ENCODE data around the gene LRRC25. TPM values are rescaled to one million over a fixed set of nuclear protein-coding genes. Genes with fewer than 3 reads are reported as not detected.
A peak's percentile ranks its signal among the peaks of the same experiment; 100 is the strongest.
"Not testable (repeated sequence)": the region's sequence is repeated elsewhere in the genome, so short reads cannot be mapped to it uniquely, and the experiment has no call there.

Gene LRRC25
- total RNA-seq, 2 donors from 2014 or later: not detected

- Mint-ChIP-seq H3K9me3 (no peaks in the 10 kb centered on the region), H3K36me3 (ENCODE audit: low read depth) (no peaks in the 10 kb centered on the region), H3K4me3 (no peak overlapping the region), H3K4me1 (no peaks in the 10 kb centered on the region), H3K27ac (no peak overlapping the region), H3K27me3 (no peaks in the 10 kb centered on the region)
- no peak for ATAC-seq (replicated peaks)
Observed at GRCh38 chr19:18412610-18413239, 15.3 kb upstream of the LRRC25 start.

GRCh38 chr19:18408053-18408476 lies 10.6 kb upstream of the LRRC25 start:
- Mint-ChIP-seq H3K9me3 (no peaks in the 10 kb centered on the region), H3K4me1 (no peaks in the 10 kb centered on the region), H3K4me3 (no peak overlapping the region), H3K36me3 (ENCODE audit: low read depth) (no peaks in the 10 kb centered on the region), H3K27me3 (no peaks in the 10 kb centered on the region), H3K27ac (no peak overlapping the region)
- peak; percentile 41 for ATAC-seq (replicated peaks)

- H3K4me3 Mint-ChIP-seq: no peak overlapping the region
- ATAC-seq (replicated peaks): no peak
- peaks cover 2% of the 10 kb centered on the region for H3K27me3 Mint-ChIP-seq
- H3K27ac Mint-ChIP-seq: no peak overlapping the region
- peaks cover 1% of the 10 kb centered on the region for H3K4me1 Mint-ChIP-seq
- no peaks in the 10 kb centered on the region for H3K36me3 Mint-ChIP-seq (ENCODE audit: low read depth)
- no peaks in the 10 kb centered on the region for H3K9me3 Mint-ChIP-seq
Observed at GRCh38 chr19:18406749-18407148, 9.3 kb upstream of the LRRC25 start.

- not testable (repeated sequence) for H3K9me3 Mint-ChIP-seq; ATAC-seq (replicated peaks); H3K27me3 Mint-ChIP-seq; H3K36me3 Mint-ChIP-seq (ENCODE audit: low read depth); H3K27ac Mint-ChIP-seq; H3K4me1 Mint-ChIP-seq; H3K4me3 Mint-ChIP-seq
Observed at GRCh38 chr19:18405754-18406153, 8.3 kb upstream of the LRRC25 start.

GRCh38 chr19:18402455-18403248 lies 5.2 kb upstream of the LRRC25 start:
- not testable (repeated sequence) for H3K4me3 Mint-ChIP-seq; ATAC-seq (replicated peaks); H3K27ac Mint-ChIP-seq; H3K36me3 Mint-ChIP-seq (ENCODE audit: low read depth); H3K9me3 Mint-ChIP-seq; H3K4me1 Mint-ChIP-seq
- peaks cover 12% of the 10 kb centered on the region for H3K27me3 Mint-ChIP-seq

- peaks cover 13% of the 10 kb centered on the region for H3K27me3 Mint-ChIP-seq
- no peaks in the 10 kb centered on the region for H3K9me3 Mint-ChIP-seq
- ATAC-seq (replicated peaks): no peak
- no peaks in the 10 kb centered on the region for H3K36me3 Mint-ChIP-seq (ENCODE audit: low read depth)
- H3K27ac Mint-ChIP-seq: peak overlapping the region; percentile 62
- H3K4me3 Mint-ChIP-seq: no peak overlapping the region
- peaks cover 4% of the 10 kb centered on the region for H3K4me1 Mint-ChIP-seq
Observed at GRCh38 chr19:18401580-18402112, 4.2 kb upstream of the LRRC25 start.

GRCh38 chr19:18399008-18399407 lies 1.6 kb upstream of the LRRC25 start:
- no peak for ATAC-seq (replicated peaks)
- Mint-ChIP-seq H3K4me1 (peaks cover 4% of the 10 kb centered on the region), H3K4me3 (no peak overlapping the region), H3K27ac (no peak overlapping the region), H3K36me3 (ENCODE audit: low read depth) (no peaks in the 10 kb centered on the region), H3K9me3 (no peaks in the 10 kb centered on the region), H3K27me3 (peaks cover 13% of the 10 kb centered on the region)

- Mint-ChIP-seq H3K9me3 (no peaks in the 10 kb centered on the region), H3K36me3 (ENCODE audit: low read depth) (no peaks in the 10 kb centered on the region), H3K4me1 (peaks cover 1% of the 10 kb centered on the region), H3K27ac (no peak overlapping the region), H3K4me3 (no peak overlapping the region), H3K27me3 (peaks cover 13% of the 10 kb centered on the region)
- no peak for ATAC-seq (replicated peaks)
Observed at GRCh38 chr19:18396471-18397241, 766 bp downstream of the LRRC25 start.

GRCh38 chr19:18393836-18394235 lies 3.6 kb downstream of the LRRC25 start:
- no peak overlapping the region for H3K4me3 Mint-ChIP-seq
- no peaks in the 10 kb centered on the region for H3K9me3 Mint-ChIP-seq
- H3K27ac Mint-ChIP-seq: no peak overlapping the region
- no peaks in the 10 kb centered on the region for H3K4me1 Mint-ChIP-seq
- peaks cover 15% of the 10 kb centered on the region for H3K27me3 Mint-ChIP-seq
- no peaks in the 10 kb centered on the region for H3K36me3 Mint-ChIP-seq (ENCODE audit: low read depth)
- no peak for ATAC-seq (replicated peaks)

- Mint-ChIP-seq H3K36me3 (ENCODE audit: low read depth) (no peaks in the 10 kb centered on the region), H3K4me1 (no peaks in the 10 kb centered on the region), H3K27ac (no peak overlapping the region), H3K9me3 (no peaks in the 10 kb centered on the region), H3K27me3 (peaks cover 12% of the 10 kb centered on the region), H3K4me3 (no peak overlapping the region)
- no peak for ATAC-seq (replicated peaks)
Observed at GRCh38 chr19:18392926-18393325, 4.5 kb downstream of the LRRC25 start.

GRCh38 chr19:18392417-18392816 lies 5.0 kb downstream of the LRRC25 start:
- H3K27me3 Mint-ChIP-seq: peaks cover 10% of the 10 kb centered on the region

GRCh38 chr19:18391509-18392075 lies 5.8 kb downstream of the LRRC25 start:
- H3K27ac Mint-ChIP-seq: no peak overlapping the region
- H3K9me3 Mint-ChIP-seq: no peaks in the 10 kb centered on the region
- no peaks in the 10 kb centered on the region for H3K4me1 Mint-ChIP-seq
- ATAC-seq (replicated peaks): no peak
- H3K27me3 Mint-ChIP-seq: peaks cover 14% of the 10 kb centered on the region
- no peaks in the 10 kb centered on the region for H3K36me3 Mint-ChIP-seq (ENCODE audit: low read depth)
- H3K4me3 Mint-ChIP-seq: no peak overlapping the region

More at GRCh38 chr19:18392417-18392816, 5.0 kb downstream of the LRRC25 start:
- no peaks in the 10 kb centered on the region for H3K36me3 Mint-ChIP-seq (ENCODE audit: low read depth)
- no peak overlapping the region for H3K4me3 Mint-ChIP-seq
- no peaks in the 10 kb centered on the region for H3K4me1 Mint-ChIP-seq
- H3K27ac Mint-ChIP-seq: no peak overlapping the region
- no peaks in the 10 kb centered on the region for H3K9me3 Mint-ChIP-seq
- no peak for ATAC-seq (replicated peaks)

GRCh38 chr19:18390065-18390907 lies 7.1 kb downstream of the LRRC25 start:
- peaks cover 14% of the 10 kb centered on the region for H3K27me3 Mint-ChIP-seq
- no peaks in the 10 kb centered on the region for H3K9me3 Mint-ChIP-seq
- no peaks in the 10 kb centered on the region for H3K4me1 Mint-ChIP-seq
- H3K4me3 Mint-ChIP-seq: no peak overlapping the region
- ATAC-seq (replicated peaks): no peak
- H3K36me3 Mint-ChIP-seq (ENCODE audit: low read depth): no peaks in the 10 kb centered on the region
- no peak overlapping the region for H3K27ac Mint-ChIP-seq

- no peaks in the 10 kb centered on the region for H3K9me3 Mint-ChIP-seq
- H3K4me1 Mint-ChIP-seq: no peaks in the 10 kb centered on the region
- no peak for ATAC-seq (replicated peaks)
- H3K27me3 Mint-ChIP-seq: peaks cover 14% of the 10 kb centered on the region
- no peak overlapping the region for H3K27ac Mint-ChIP-seq
- H3K36me3 Mint-ChIP-seq (ENCODE audit: low read depth): no peaks in the 10 kb centered on the region
- H3K4me3 Mint-ChIP-seq: peak overlapping the region; percentile 73
Observed at GRCh38 chr19:18389726-18390064, 7.7 kb downstream of the LRRC25 start.

Data from activated T-helper 17 cell treated with anti-CD3 and anti-CD28 coated beads, Interleukin-2, amount 50 U/mL, for 72 hours (primary cell).